HCT116 (cell line): ENCODE results near the gene ATXN7L1. TPM values are rescaled to one million over a fixed set of nuclear protein-coding genes. Genes with fewer than 3 reads are reported as not detected.

Experiments used
- ATAC-seq: fragments of 200-7000 bp; cut with Tn5 transposase; 2 replicates; pipeline ENCODE4 v1.9.1; 2020; ENCODE audit warnings: mild to moderate bottlenecking, moderate library complexity
- BruUV-seq: library from RNA; stranded (reverse); fragments of 400-500 nt; replicated peaks from 2 replicates; lab custom pipeline; 2021; lab: Mats Ljungman, UMichigan
- CTCF ChIA-PET: fragments of 300-600 bp; sonication (Branson Sonifier 250); formaldehyde crosslinking; loops from one replicate; lab custom pipeline; 2021; ENCODE audit warnings: antibody characterized with exemption; lab: Charles Lee
- POLR2A ChIA-PET: fragments of 300-600, 350-600 bp; sonication (Branson Sonifier 250); formaldehyde crosslinking; loops from one replicate; lab custom pipeline; 2021; ENCODE audit warnings: antibody characterized with exemption; lab: Charles Lee
- RAD21 ChIA-PET, 2 experiments: fragments of 300-600 bp; sonication (Branson Sonifier 250); formaldehyde crosslinking; loops; one replicate each; lab custom pipeline; 2023; ENCODE audit warnings: low total read pairs in 2 of 2; ENCODE audit not compliant: uncharacterized antibody in 2 of 2, unreplicated experiment in 2 of 2, low non-redundant PET in 1 of 2; lab: Charles Lee
- DNase-seq: peaks from one replicate; pipeline ENCODE4 v3.0.0-alpha.2; 2010; ENCODE audit warnings: low read depth, low spot score
- H2AFZ ChIP-seq: fragments of 200-600 bp; shearing (Covaris generic), sonication (generic); 2 replicates; pipeline ENCODE4 v1.6.1; 2017; ENCODE audit warnings: low read depth, mixed run types, mixed read lengths, antibody characterized with exemption, low read length; ENCODE audit not compliant: poor library complexity, severe bottlenecking
- H3K27ac ChIP-seq: 2 replicates; pipeline ENCODE4 v1.5.1; 2012; ENCODE audit warnings: low read depth, low read length
- H3K27me3 ChIP-seq: fragments of 200-600 bp; sonication (generic); 2 replicates; pipeline ENCODE4 v1.6.1; 2016; ENCODE audit warnings: mixed run types, low read length, mixed read lengths; ENCODE audit not compliant: insufficient read depth
- H3K36me3 ChIP-seq, 2 experiments: fragments of 200-500 bp in 1 of 2; fragments of 200-600 bp in 1 of 2; sonication (Bioruptor generic) in 1 of 2; sonication (generic) in 1 of 2; 2 replicates each; pipeline versions ENCODE4 v1.5.1 to v1.6.1; 2014 to 2016; ENCODE audit warnings: low read length in 2 of 2, inconsistent platforms in 1 of 2, mixed read lengths in 1 of 2, mixed run types in 1 of 2; ENCODE audit not compliant: insufficient read depth in 2 of 2, control insufficient read depth in 1 of 2
- H3K4me1 ChIP-seq, 2 experiments: fragments of 200-600 bp in 1 of 2; sonication (generic) in 1 of 2; 2 replicates each; pipeline versions ENCODE4 v1.5.1 to v1.6.1; 2012 to 2017; ENCODE audit warnings: low read length in 2 of 2, inconsistent platforms in 1 of 2, mild to moderate bottlenecking in 1 of 2, mixed read lengths in 1 of 2, mixed run types in 1 of 2, moderate library complexity in 1 of 2; ENCODE audit not compliant: insufficient read depth in 2 of 2, control insufficient read depth in 1 of 2
- H3K4me2 ChIP-seq: fragments of 200-600 bp; sonication (generic); 2 replicates; pipeline ENCODE4 v1.6.1; 2017; ENCODE audit warnings: mixed run types, low read length, mixed read lengths
- H3K4me3 ChIP-seq, 2 experiments: fragments of 200-600 bp in 1 of 2; sonication (generic) in 1 of 2; replicated peaks in 1 of 2; 2 replicates each; pipeline ENCODE4 v1.5.1; 2011 to 2016; ENCODE audit warnings: low read length in 2 of 2, control low read depth in 1 of 2, low read depth in 1 of 2, mild to moderate bottlenecking in 1 of 2, mixed read lengths in 1 of 2, mixed run types in 1 of 2
- H3K79me2 ChIP-seq: fragments of 200-600 bp; sonication (generic); 2 replicates; pipeline ENCODE4 v1.6.1; 2017; ENCODE audit warnings: mild to moderate bottlenecking, mixed run types, low read length, moderate library complexity, mixed read lengths; ENCODE audit not compliant: insufficient read depth
- H3K9ac ChIP-seq: fragments of 200-600 bp; sonication (generic); 2 replicates; pipeline ENCODE4 v1.6.1; 2016; ENCODE audit warnings: low read length, mixed read lengths
- H3K9me2 ChIP-seq: fragments of 200-600 bp; sonication (generic), shearing (Covaris generic); 2 replicates; pipeline ENCODE4 v1.6.1; 2017; ENCODE audit warnings: mixed run types, mild to moderate bottlenecking, moderate library complexity; ENCODE audit not compliant: insufficient read depth
- H3K9me3 ChIP-seq, 2 experiments: fragments of 200-500 bp in 1 of 2; fragments of 200-600 bp in 1 of 2; sonication (Bioruptor generic) in 1 of 2; sonication (generic) in 1 of 2; 2 replicates each; pipeline ENCODE4 v1.6.1; 2014 to 2017; ENCODE audit warnings: low read length in 2 of 2, mixed read lengths in 2 of 2, inconsistent platforms in 1 of 2, low read depth in 1 of 2, mild to moderate bottlenecking in 1 of 2, mixed run types in 1 of 2, moderate library complexity in 1 of 2; ENCODE audit not compliant: control insufficient read depth in 1 of 2, insufficient read depth in 1 of 2
- H4K20me1 ChIP-seq: fragments of 200-600 bp; sonication (generic), shearing (Covaris generic); 2 replicates; pipeline ENCODE4 v1.6.1; 2017; ENCODE audit warnings: mixed run types, mild to moderate bottlenecking, moderate library complexity; ENCODE audit not compliant: insufficient read depth
- CEBPB ChIP-seq: IDR thresholded peaks from 2 replicates; pipeline ENCODE4 v1.6.1; 2012; ENCODE audit warnings: low read depth
- FOSL1 ChIP-seq: IDR thresholded peaks from 2 replicates; pipeline ENCODE4 v1.6.1; 2012; ENCODE audit warnings: low read depth
- MAX ChIP-seq: IDR thresholded peaks from 2 replicates; pipeline ENCODE4 v1.6.1; 2012
- POLR2A ChIP-seq: IDR thresholded peaks from 2 replicates; pipeline ENCODE4 v1.7.0; 2011; ENCODE audit warnings: borderline replicate concordance; ENCODE audit not compliant: insufficient read depth, insufficient read length; ENCODE audit errors: extremely low read depth
- SIN3A ChIP-seq: IDR thresholded peaks from 2 replicates; pipeline ENCODE4 v1.6.1; 2012; ENCODE audit warnings: low read depth
- intact Hi-C: fragments of 100-400 bp; cut with micrococcal nuclease; formaldehyde crosslinking; loops from 2 replicates; pipeline ENCODE4 v1.10.0; 2022
- total RNA-seq: library from RNA; stranded (reverse); gene quantifications from one replicate; pipeline ENCODE4 v1.2.1, GENCODE V29; 2021; ENCODE audit not compliant: unreplicated experiment
- TF ChIP-seq, protein P1 (sequence below): IDR thresholded peaks from 2 replicates; pipeline ENCODE4 v1.6.1; 2012
- TF ChIP-seq, protein P2 (sequence below): IDR thresholded peaks from 2 replicates; pipeline ENCODE4 v1.6.1; 2012; ENCODE audit warnings: low read depth

The ATXN7L1 gene
- total RNA-seq, 1 experiment from 2014 or later: 11.5 TPM

DNA sequence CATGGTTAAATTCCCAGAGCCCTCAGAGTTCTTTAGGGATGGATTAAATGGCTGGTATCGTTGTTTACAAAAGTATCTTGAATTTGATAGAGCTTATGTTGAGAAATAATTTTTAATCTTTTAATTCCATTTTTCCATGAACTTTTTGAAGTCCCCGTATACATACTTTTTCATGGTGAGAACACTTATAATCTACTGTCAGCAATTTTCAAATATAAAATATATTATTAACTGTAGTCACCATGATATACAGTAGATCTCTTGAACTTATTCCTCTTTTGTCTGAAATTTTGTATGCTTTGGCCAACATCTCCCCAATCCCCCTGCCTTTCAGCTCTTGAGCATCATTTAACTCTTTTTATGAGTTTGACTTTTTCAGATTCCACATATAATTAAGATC lies 304.5 kb downstream of the ATXN7L1 start:
- no peaks in the 10 kb centered on the region for H3K9me2 ChIP-seq
- peaks cover 3 to 11% of the 10 kb centered on the region in 2 experiments; a peak in 3 of 4 replicates for H3K36me3 ChIP-seq
- intact Hi-C loops: no loop called here
- CTCF ChIA-PET: interaction anchor here (1.0 kb wide), 1 partner anchor 17 kb away, joined by 3 read pairs; no protein-coding TSS in a partner anchor
- H3K79me2 ChIP-seq: no peaks in the 10 kb centered on the region
- no peaks in the 10 kb centered on the region for H3K9me3 ChIP-seq
- POLR2A ChIA-PET: no interaction called here
- no peak overlapping the region for H3K27ac ChIP-seq
- no peaks in the 10 kb centered on the region for H4K20me1 ChIP-seq
- no peak overlapping the region for H3K4me3 ChIP-seq
- no TSS peak for BruUV-seq
- H2AFZ ChIP-seq: no peak overlapping the region
- RAD21 ChIA-PET: no interaction called here
- H3K9ac ChIP-seq: no peak overlapping the region
- no peak for ATAC-seq
- H3K4me1 ChIP-seq: no peaks in the 10 kb centered on the region
- TF ChIP-seq POLR2A: no peak
- no peak for TF ChIP-seq FOSL1
- TF ChIP-seq, protein P1, sequence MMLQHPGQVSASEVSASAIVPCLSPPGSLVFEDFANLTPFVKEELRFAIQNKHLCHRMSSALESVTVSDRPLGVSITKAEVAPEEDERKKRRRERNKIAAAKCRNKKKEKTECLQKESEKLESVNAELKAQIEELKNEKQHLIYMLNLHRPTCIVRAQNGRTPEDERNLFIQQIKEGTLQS: no peak
- TF ChIP-seq MAX: no peak
- no peaks in the 10 kb centered on the region for H3K27me3 ChIP-seq
- no peak overlapping the region for H3K4me2 ChIP-seq
- DNase-seq: no peak

DNA sequence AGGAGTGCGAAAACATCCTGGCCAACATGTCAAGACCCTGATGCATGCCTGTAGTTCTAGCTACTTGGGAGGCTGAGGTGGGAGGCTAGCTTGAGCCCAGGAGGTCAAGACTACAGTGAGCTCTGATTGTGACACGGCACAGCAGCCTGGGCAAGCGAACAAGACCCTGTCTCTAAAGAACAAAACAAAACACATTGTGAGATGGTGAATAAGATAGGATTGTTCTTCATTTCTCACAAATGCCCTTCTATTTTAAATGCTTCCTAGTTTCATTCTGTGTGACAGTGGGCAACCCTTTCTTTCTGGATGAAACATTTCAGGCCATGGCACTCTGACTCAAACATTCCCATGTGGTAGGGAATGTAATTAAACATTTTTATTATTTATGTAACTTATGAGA lies 308.6 kb downstream of the ATXN7L1 start:
- no peak for DNase-seq
- intact Hi-C loops: no loop called here
- Histone ChIP-seq H3K9me3 (no peaks in the 10 kb centered on the region), H2AFZ (no peak overlapping the region), H3K36me3 (peaks cover 12 to 29% of the 10 kb centered on the region in 2 experiments; a peak in 3 of 4 replicates), H3K27me3 (no peaks in the 10 kb centered on the region), H3K4me1 (no peaks in the 10 kb centered on the region), H3K9ac (no peak overlapping the region), H3K4me3 (no peak overlapping the region), H3K4me2 (no peak overlapping the region), H3K79me2 (no peaks in the 10 kb centered on the region), H3K9me2 (no peaks in the 10 kb centered on the region), H4K20me1 (no peaks in the 10 kb centered on the region), H3K27ac (no peak overlapping the region)
- TF ChIP-seq SIN3A: no peak
- TF ChIP-seq, protein P2, sequence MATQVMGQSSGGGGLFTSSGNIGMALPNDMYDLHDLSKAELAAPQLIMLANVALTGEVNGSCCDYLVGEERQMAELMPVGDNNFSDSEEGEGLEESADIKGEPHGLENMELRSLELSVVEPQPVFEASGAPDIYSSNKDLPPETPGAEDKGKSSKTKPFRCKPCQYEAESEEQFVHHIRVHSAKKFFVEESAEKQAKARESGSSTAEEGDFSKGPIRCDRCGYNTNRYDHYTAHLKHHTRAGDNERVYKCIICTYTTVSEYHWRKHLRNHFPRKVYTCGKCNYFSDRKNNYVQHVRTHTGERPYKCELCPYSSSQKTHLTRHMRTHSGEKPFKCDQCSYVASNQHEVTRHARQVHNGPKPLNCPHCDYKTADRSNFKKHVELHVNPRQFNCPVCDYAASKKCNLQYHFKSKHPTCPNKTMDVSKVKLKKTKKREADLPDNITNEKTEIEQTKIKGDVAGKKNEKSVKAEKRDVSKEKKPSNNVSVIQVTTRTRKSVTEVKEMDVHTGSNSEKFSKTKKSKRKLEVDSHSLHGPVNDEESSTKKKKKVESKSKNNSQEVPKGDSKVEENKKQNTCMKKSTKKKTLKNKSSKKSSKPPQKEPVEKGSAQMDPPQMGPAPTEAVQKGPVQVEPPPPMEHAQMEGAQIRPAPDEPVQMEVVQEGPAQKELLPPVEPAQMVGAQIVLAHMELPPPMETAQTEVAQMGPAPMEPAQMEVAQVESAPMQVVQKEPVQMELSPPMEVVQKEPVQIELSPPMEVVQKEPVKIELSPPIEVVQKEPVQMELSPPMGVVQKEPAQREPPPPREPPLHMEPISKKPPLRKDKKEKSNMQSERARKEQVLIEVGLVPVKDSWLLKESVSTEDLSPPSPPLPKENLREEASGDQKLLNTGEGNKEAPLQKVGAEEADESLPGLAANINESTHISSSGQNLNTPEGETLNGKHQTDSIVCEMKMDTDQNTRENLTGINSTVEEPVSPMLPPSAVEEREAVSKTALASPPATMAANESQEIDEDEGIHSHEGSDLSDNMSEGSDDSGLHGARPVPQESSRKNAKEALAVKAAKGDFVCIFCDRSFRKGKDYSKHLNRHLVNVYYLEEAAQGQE: no peak
- no peak for TF ChIP-seq CEBPB
- TF ChIP-seq MAX: no peak
- ChIA-PET POLR2A (interaction anchor here (1.2 kb wide), 1 partner anchor 36 kb away, joined by 3 read pairs; the partner anchor contains the start of gene RINT1), RAD21 (no interaction called here), CTCF (no interaction called here)
- BruUV-seq: no TSS peak
- no peak for ATAC-seq
